HepG2 (cell line): ENCODE measurements around the gene PNLIP. TPM values are rescaled to one million over a fixed set of nuclear protein-coding genes. Genes with fewer than 3 reads are reported as not detected.

Experiments used
- ATAC-seq: fragments of 200-7000 bp; cut with Tn5 transposase; 3 replicates; pipeline ENCODE4 v1.9.1; 2020; ENCODE audit warnings: mild to moderate bottlenecking, moderate library complexity
- BruUV-seq: library from RNA; stranded (reverse); fragments of 400-500 nt; replicated peaks from 2 replicates; lab custom pipeline; 2021; lab: Mats Ljungman, UMichigan
- CTCF ChIA-PET: fragments of 300-600 bp; formaldehyde crosslinking; extraction: SDS; loops from one replicate; lab custom pipeline; 2021; ENCODE audit warnings: low total read pairs, inconsistent platforms, low intra/inter-chr PET ratio; lab: Yijun Ruan, JAX
- POLR2A ChIA-PET: fragments of 350-600 bp; sonication (Branson Sonifier 250); formaldehyde crosslinking; loops from one replicate; lab custom pipeline; 2020; ENCODE audit warnings: antibody characterized with exemption, inconsistent platforms; lab: Yijun Ruan, JAX
- DNase-seq: peaks from one replicate; pipeline ENCODE4 v3.0.0-alpha.2; 2015; ENCODE audit warnings: low spot score
- FAIRE-seq: peaks from 3 replicates; lab custom pipeline; 2011; peaks lifted over from hg19 to GRCh38; lab: Jason Lieb, UNC
- H2AFZ ChIP-seq: one replicate; pipeline ENCODE4 v1.6.1; 2011; ENCODE audit warnings: low read length, inconsistent platforms
- H3K27ac ChIP-seq: fragments of 300-600 bp; 3 replicates; pipeline ENCODE4 v1.8.0; 2011; ENCODE audit warnings: mixed run types, mild to moderate bottlenecking, mixed read lengths, low read length, inconsistent platforms; ENCODE audit not compliant: insufficient read depth; ENCODE audit errors: extremely low read length
- H3K27me3 ChIP-seq, 2 experiments: fragments of 200-600 bp in 1 of 2; 2 replicates in 1 of 2; 3 replicates in 1 of 2; pipeline versions ENCODE4 v1.6.0 to v1.8.0; 2011; ENCODE audit warnings: low read length in 2 of 2, mild to moderate bottlenecking in 2 of 2, moderate library complexity in 2 of 2, inconsistent platforms in 1 of 2; ENCODE audit not compliant: insufficient read depth in 2 of 2, control insufficient read depth in 1 of 2
- H3K36me3 ChIP-seq, 2 experiments: fragments of 200-600 bp in 1 of 2; replicated peaks in 1 of 2; 2 replicates in 1 of 2; 3 replicates in 1 of 2; pipeline versions ENCODE4 v1.5.1 to v1.8.0; 2011; ENCODE audit warnings: low read length in 2 of 2, inconsistent platforms in 1 of 2; ENCODE audit not compliant: insufficient read depth in 2 of 2, control insufficient read depth in 1 of 2
- H3K4me1 ChIP-seq: 2 replicates; pipeline ENCODE4 v1.5.1; 2012; ENCODE audit warnings: low read length, inconsistent platforms; ENCODE audit not compliant: insufficient read depth
- H3K4me2 ChIP-seq: 2 replicates; pipeline ENCODE4 v1.6.0; 2011; ENCODE audit warnings: low read depth, low read length, inconsistent platforms
- H3K4me3 ChIP-seq, 3 experiments: fragments of 200-600 bp in 1 of 3; sonication (generic), shearing (Covaris generic) in 1 of 3; replicated peaks in 1 of 3; 2 replicates each; pipeline ENCODE4 v1.5.1; 2011 to 2016; ENCODE audit warnings: low read length in 3 of 3, inconsistent platforms in 2 of 3, low read depth in 2 of 3, mild to moderate bottlenecking in 2 of 3, control low read depth in 1 of 3, mixed read lengths in 1 of 3; ENCODE audit not compliant: insufficient read depth in 1 of 3
- H3K79me2 ChIP-seq: one replicate; pipeline ENCODE4 v1.6.1; 2011; ENCODE audit warnings: low read length, inconsistent platforms; ENCODE audit not compliant: insufficient read depth
- H3K9ac ChIP-seq: 2 replicates; pipeline ENCODE4 v1.6.0; 2011; ENCODE audit warnings: mild to moderate bottlenecking, low read depth, low read length, inconsistent platforms; ENCODE audit not compliant: insufficient read depth
- H3K9me3 ChIP-seq: 2 replicates; pipeline ENCODE4 v1.5.1; 2012; ENCODE audit warnings: mild to moderate bottlenecking, low read length
- H4K20me1 ChIP-seq: 2 replicates; pipeline ENCODE4 v1.6.0; 2011; ENCODE audit warnings: inconsistent platforms, mild to moderate bottlenecking, low read length, moderate library complexity; ENCODE audit not compliant: insufficient read depth
- CEBPB ChIP-seq: IDR thresholded peaks from 2 replicates; pipeline ENCODE4 v1.6.1; 2011; ENCODE audit warnings: low read depth, low read length, improper control_type of control experiment, borderline replicate concordance
- HNRNPK ChIP-seq: fragments of 200-400 bp; formaldehyde crosslinking; IDR thresholded peaks from 2 replicates; pipeline ENCODE4 v1.6.1; 2018; ENCODE audit warnings: low read length, low read depth, moderate library complexity, mild to moderate bottlenecking; ENCODE audit not compliant: poor library complexity, severe bottlenecking
- NR2C2 ChIP-seq: sonication (generic); formaldehyde crosslinking; IDR thresholded peaks from 2 replicates; pipeline ENCODE4 v1.4.0; 2020; ENCODE audit warnings: missing genetic modification reagents, mild to moderate bottlenecking, moderate library complexity, borderline replicate concordance
- SATB2 ChIP-seq: sonication (generic); formaldehyde crosslinking; IDR thresholded peaks from 2 replicates; pipeline ENCODE4 v1.5.0; 2020; ENCODE audit warnings: missing genetic modification reagents
- ZC3H13 ChIP-seq: sonication (generic); formaldehyde crosslinking; IDR thresholded peaks from 2 replicates; pipeline ENCODE4 v1.8.1; 2023; ENCODE audit warnings: mild to moderate bottlenecking, missing genetic modification reagents, moderate library complexity
- ZFP36L2 ChIP-seq: sonication (generic); formaldehyde crosslinking; IDR thresholded peaks from 2 replicates; pipeline ENCODE4 v1.4.0; 2020; ENCODE audit warnings: missing genetic modification reagents
- ZNF83 ChIP-seq: sonication (generic); formaldehyde crosslinking; IDR thresholded peaks from 2 replicates; pipeline ENCODE4 v1.4.0; 2020; ENCODE audit warnings: missing genetic modification reagents, mild to moderate bottlenecking, borderline replicate concordance
- WGBS: methylation state at CpG from one replicate; pipeline ENCODE4 v1.1.6; 2017; ENCODE audit warnings: low lambda C conversion rate; 5-methylcytosine and 5-hydroxymethylcytosine counted together
- in situ Hi-C: cut with HindIII; loops from 2 replicates; pipeline ENCODE4 v1.10.0; 2017; ENCODE audit warnings: low pct_unique_long_range_greater_than_20kb; ENCODE audit not compliant: extremely low pct_ligation_motif_present
- intact Hi-C: fragments of 100-400 bp; cut with micrococcal nuclease; formaldehyde crosslinking; loops from one replicate; pipeline ENCODE4 v1.10.0; 2022; ENCODE audit not compliant: unreplicated experiment
- polyA plus RNA-seq, 8 experiments: library from polyadenylated mRNA; depleted of rRNA in 3 of 8; stranded (reverse) in 7 of 8; unstranded in 1 of 8; fragments of >200 nt; fragmentation: Illumina TruSeq in 4 of 8; extraction: Trizol in 4 of 8; gene quantifications; 2 replicates each; pipeline versions ENCODE4 v1.2.1 to v1.2.3, GENCODE V29; 2011 to 2016; ENCODE audit warnings: low read depth in 4 of 8, missing spikeins in 1 of 8, mixed read lengths in 1 of 8; ENCODE audit not compliant: insufficient read depth in 1 of 8
- total RNA-seq, 5 experiments: library from RNA; depleted of rRNA; stranded (reverse); fragments of >200 nt; fragmentation: Illumina TruSeq; extraction: Trizol; gene quantifications; 2 replicates each; pipeline ENCODE4 v1.2.3, GENCODE V29; 2016; ENCODE audit warnings: low read depth in 1 of 5
- TF ChIP-seq, protein P1 (sequence below): fragments of 450-650 bp; IDR thresholded peaks from 2 replicates; pipeline ENCODE4 v1.6.1; 2016
- TF ChIP-seq, protein P2 (sequence below): sonication (generic); formaldehyde crosslinking; IDR thresholded peaks from 2 replicates; pipeline ENCODE4 v1.4.0; 2020; ENCODE audit warnings: missing genetic modification reagents
- TF ChIP-seq, protein P3 (sequence below): sonication (generic); formaldehyde crosslinking; IDR thresholded peaks from 2 replicates; pipeline ENCODE4 v1.5.0; 2020; ENCODE audit warnings: mild to moderate bottlenecking, missing genetic modification reagents

PNLIP gene
- total and polyA plus RNA-seq, 2 of the 13 experiments (the other 11 are each of a cell fraction or from before 2014, with no cell fraction given): not detected

DNA sequence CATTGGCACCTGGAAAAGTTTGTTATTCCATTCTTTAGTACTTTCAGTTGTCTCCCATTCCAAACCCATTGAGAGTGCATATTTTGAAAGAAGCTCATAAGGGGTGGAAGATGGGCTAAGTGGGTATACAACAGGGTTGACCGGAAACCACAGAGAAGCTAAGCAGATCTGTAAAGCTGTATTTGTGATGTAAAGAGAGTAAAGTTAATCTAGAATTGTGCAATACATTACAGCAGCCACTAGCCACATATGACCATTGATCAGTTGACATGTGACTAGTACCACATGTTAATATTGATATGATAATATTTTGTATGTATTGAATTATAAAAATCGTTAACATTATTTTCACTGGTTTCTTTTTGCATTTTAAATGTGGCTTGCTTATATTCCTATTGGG, 4.9 kb upstream of the PNLIP start:
- Histone ChIP-seq H3K27me3 (peaks cover 0 to 1% of the 10 kb centered on the region in 2 experiments; a peak in 1 of 5 replicates), H3K9me3 (no peaks in the 10 kb centered on the region), H3K4me1 (no peaks in the 10 kb centered on the region), H2AFZ (no peak overlapping the region), H3K9ac (no peak overlapping the region), H3K4me2 (no peak overlapping the region), H3K27ac (no peak overlapping the region), H3K4me3 (no peak overlapping the region), H3K36me3 (no peaks in the 10 kb centered on the region), H4K20me1 (no peaks in the 10 kb centered on the region), H3K79me2 (no peaks in the 10 kb centered on the region)
- 30% methylated on average over 2 of the region's 2 CpGs for WGBS
- no peak for TF ChIP-seq ZNF83 (CRISPR knock-in tag)
- peak; percentile 56; the same call in 1 of the 2 replicates for TF ChIP-seq CEBPB
- TF ChIP-seq, protein P1, sequence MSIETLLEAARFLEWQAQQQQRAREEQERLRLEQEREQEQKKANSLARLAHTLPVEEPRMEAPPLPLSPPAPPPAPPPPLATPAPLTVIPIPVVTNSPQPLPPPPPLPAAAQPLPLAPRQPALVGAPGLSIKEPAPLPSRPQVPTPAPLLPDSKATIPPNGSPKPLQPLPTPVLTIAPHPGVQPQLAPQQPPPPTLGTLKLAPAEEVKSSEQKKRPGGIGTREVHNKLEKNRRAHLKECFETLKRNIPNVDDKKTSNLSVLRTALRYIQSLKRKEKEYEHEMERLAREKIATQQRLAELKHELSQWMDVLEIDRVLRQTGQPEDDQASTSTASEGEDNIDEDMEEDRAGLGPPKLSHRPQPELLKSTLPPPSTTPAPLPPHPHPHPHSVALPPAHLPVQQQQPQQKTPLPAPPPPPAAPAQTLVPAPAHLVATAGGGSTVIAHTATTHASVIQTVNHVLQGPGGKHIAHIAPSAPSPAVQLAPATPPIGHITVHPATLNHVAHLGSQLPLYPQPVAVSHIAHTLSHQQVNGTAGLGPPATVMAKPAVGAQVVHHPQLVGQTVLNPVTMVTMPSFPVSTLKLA: peak; percentile 26; the same call in 1 of the 2 replicates
- FAIRE-seq: no peak
- BruUV-seq: no TSS peak
- no peak for DNase-seq
- POLR2A ChIA-PET: no interaction called here
- in situ Hi-C loops: no loop called here
- intact Hi-C loops: no loop called here
- no peak for ATAC-seq
- CTCF ChIA-PET: no interaction called here

DNA sequence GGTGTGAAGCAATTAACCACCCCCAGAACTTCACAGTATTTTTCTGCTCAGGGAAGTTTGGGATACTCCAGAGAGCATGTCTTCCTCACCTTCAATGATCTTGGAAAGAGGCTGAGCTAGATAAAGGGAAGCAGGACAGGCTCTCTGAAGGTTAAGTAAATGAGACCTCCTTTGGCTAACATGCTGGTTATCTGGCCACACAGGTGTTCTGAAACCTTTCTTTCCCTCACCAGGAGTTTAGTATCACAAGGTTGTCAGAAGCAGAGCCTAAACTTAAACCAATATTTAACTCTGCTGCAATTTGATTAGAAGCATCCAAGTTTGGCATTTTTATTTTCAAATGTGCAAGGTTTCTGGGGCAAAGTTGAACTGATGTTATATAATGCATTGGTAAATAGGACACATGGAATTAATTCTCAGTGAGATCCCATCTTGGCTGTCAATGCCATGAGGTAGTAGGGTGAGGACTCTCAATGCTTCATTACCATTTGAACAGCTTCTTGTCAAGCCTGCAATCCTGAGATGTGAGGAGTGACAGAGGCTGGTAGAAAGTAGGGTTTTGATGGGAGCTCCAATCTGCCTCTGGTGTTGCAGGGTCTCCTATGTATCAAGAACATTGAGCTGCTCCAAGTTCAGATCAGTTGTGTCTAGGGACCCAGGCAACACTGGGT, 3.6 kb upstream of the PNLIP start:
- FAIRE-seq: no peak
- no peak for TF ChIP-seq HNRNPK
- TF ChIP-seq NR2C2 (CRISPR knock-in tag): no peak
- TF ChIP-seq, protein P2, sequence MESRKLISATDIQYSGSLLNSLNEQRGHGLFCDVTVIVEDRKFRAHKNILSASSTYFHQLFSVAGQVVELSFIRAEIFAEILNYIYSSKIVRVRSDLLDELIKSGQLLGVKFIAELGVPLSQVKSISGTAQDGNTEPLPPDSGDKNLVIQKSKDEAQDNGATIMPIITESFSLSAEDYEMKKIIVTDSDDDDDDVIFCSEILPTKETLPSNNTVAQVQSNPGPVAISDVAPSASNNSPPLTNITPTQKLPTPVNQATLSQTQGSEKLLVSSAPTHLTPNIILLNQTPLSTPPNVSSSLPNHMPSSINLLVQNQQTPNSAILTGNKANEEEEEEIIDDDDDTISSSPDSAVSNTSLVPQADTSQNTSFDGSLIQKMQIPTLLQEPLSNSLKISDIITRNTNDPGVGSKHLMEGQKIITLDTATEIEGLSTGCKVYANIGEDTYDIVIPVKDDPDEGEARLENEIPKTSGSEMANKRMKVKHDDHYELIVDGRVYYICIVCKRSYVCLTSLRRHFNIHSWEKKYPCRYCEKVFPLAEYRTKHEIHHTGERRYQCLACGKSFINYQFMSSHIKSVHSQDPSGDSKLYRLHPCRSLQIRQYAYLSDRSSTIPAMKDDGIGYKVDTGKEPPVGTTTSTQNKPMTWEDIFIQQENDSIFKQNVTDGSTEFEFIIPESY (CRISPR knock-in tag): no peak
- TF ChIP-seq ZFP36L2 (CRISPR knock-in tag): no peak
- TF ChIP-seq ZC3H13 (CRISPR knock-in tag): no peak
- TF ChIP-seq, protein P3, sequence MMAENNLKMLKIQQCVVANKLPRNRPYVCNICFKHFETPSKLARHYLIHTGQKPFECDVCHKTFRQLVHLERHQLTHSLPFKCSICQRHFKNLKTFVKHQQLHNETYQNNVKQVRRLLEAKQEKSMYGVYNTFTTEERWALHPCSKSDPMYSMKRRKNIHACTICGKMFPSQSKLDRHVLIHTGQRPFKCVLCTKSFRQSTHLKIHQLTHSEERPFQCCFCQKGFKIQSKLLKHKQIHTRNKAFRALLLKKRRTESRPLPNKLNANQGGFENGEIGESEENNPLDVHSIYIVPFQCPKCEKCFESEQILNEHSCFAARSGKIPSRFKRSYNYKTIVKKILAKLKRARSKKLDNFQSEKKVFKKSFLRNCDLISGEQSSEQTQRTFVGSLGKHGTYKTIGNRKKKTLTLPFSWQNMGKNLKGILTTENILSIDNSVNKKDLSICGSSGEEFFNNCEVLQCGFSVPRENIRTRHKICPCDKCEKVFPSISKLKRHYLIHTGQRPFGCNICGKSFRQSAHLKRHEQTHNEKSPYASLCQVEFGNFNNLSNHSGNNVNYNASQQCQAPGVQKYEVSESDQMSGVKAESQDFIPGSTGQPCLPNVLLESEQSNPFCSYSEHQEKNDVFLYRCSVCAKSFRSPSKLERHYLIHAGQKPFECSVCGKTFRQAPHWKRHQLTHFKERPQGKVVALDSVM (CRISPR knock-in tag): no peak
- no peak for TF ChIP-seq SATB2 (CRISPR knock-in tag)

More for the DNA sequence above, 3.6 kb upstream of the PNLIP start:
- no peak overlapping the region for H3K9ac ChIP-seq
- in situ Hi-C loops (no loop called here), intact Hi-C loops (no loop called here)
- H3K4me3 ChIP-seq: no peak overlapping the region
- no peak overlapping the region for H3K4me2 ChIP-seq
- H4K20me1 ChIP-seq: no peaks in the 10 kb centered on the region
- ChIA-PET CTCF (no interaction called here), POLR2A (no interaction called here)
- ATAC-seq (no peak), DNase-seq (no peak)
- no peaks in the 10 kb centered on the region for H3K79me2 ChIP-seq
- H3K9me3 ChIP-seq: no peaks in the 10 kb centered on the region
- H2AFZ ChIP-seq: no peak overlapping the region
- no TSS peak for BruUV-seq
- H3K27me3 ChIP-seq: peaks cover 0 to 13% of the 10 kb centered on the region in 2 experiments; a peak in 2 of 5 replicates
- H3K27ac ChIP-seq: no peak overlapping the region
- no peaks in the 10 kb centered on the region for H3K36me3 ChIP-seq
- H3K4me1 ChIP-seq: no peaks in the 10 kb centered on the region
